Right lobe of liver (tissue), 4 donors: Measurements from ENCODE around the gene PAPOLB.

Source experiments
- POLR2A ChIP-seq: fragments of 450-650 bp; IDR thresholded peaks from one replicate; pipeline ENCODE4 v1.6.1; 2017; ENCODE audit warnings: antibody characterized with exemption, mild to moderate bottlenecking
- TF ChIP-seq, protein P1 (sequence below), 4 donors: fragments of 200-600 bp in 3 of 4; fragments of 450-650 bp in 1 of 4; IDR thresholded peaks; one replicate each; pipeline versions ENCODE4 v1.5.1 to v1.8.0; 2016 to 2022; ENCODE audit warnings: antibody characterized with exemption in 4 of 4, mild to moderate bottlenecking in 2 of 4
- donor health status: DM: no; HTN: no; CAD: no.
- donor health status: DM: no; HTN: no; CAD: no.
- donor health status: DM: no; HTN: yes; CAD: no.

DNA sequence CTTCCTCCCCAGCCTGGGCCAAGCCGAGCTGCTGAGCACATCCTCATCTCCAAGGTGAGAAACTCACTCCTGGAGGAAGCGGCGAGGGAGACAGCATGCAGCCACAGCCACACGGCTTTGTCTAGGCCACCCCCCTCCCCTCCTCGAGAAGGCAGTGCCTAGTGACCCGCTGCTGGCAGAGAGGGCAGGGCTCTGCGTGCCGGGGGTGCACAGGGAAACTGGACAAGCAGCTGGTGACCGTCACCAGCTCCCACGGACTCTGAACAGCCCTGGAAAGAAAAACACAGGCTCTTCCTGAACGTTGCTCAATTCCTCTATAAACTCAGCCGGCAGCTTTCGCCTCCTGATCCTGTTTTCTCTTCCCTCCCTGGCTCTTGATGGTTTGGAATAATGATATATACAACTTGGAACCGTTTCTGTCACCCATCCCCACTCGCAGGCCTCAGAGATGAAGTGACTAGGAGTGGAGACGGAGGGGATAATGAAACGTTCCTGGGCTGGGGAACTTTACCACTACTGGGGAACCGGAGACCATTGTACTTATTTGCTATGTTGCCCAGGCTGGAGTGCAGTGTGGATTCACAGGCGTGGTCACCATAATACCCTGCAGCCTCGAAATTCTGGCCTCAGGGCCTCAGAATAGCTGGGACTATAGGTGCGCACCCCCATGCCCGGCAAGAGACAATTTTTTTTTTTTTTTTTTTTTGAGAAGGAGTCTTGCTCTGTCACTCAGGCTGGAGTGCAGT lies 19.3 kb downstream of the PAPOLB start:
- no peak for TF ChIP-seq POLR2A
- TF ChIP-seq, protein P1, sequence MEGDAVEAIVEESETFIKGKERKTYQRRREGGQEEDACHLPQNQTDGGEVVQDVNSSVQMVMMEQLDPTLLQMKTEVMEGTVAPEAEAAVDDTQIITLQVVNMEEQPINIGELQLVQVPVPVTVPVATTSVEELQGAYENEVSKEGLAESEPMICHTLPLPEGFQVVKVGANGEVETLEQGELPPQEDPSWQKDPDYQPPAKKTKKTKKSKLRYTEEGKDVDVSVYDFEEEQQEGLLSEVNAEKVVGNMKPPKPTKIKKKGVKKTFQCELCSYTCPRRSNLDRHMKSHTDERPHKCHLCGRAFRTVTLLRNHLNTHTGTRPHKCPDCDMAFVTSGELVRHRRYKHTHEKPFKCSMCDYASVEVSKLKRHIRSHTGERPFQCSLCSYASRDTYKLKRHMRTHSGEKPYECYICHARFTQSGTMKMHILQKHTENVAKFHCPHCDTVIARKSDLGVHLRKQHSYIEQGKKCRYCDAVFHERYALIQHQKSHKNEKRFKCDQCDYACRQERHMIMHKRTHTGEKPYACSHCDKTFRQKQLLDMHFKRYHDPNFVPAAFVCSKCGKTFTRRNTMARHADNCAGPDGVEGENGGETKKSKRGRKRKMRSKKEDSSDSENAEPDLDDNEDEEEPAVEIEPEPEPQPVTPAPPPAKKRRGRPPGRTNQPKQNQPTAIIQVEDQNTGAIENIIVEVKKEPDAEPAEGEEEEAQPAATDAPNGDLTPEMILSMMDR (IDR thresholded peaks at IDR 0.05): no peak
